Muscle layer of colon (tissue), 2 donors: Measurements from ENCODE around the gene USP40.

ENCODE experiments used
- H3K27ac ChIP-seq: one replicate; pipeline ENCODE4 v1.7.0; 2013; ENCODE audit warnings: low read depth, mild to moderate bottlenecking, low read length, moderate library complexity
- H3K27me3 ChIP-seq, 2 donors: one replicate each; pipeline ENCODE4 v1.7.0; 2013; ENCODE audit warnings: low read length in 2 of 2, mild to moderate bottlenecking in 2 of 2; ENCODE audit not compliant: insufficient read depth in 2 of 2, control insufficient read depth in 1 of 2
- H3K36me3 ChIP-seq: one replicate; pipeline ENCODE4 v1.7.0; 2013; ENCODE audit warnings: mild to moderate bottlenecking, low read length; ENCODE audit not compliant: insufficient read depth
- H3K4me1 ChIP-seq: one replicate; pipeline ENCODE4 v1.7.0; 2013; ENCODE audit warnings: mild to moderate bottlenecking, low read length; ENCODE audit not compliant: insufficient read depth
- H3K4me3 ChIP-seq, 2 donors: one replicate each; pipeline ENCODE4 v1.7.0; 2013; ENCODE audit warnings: low read length in 2 of 2, low read depth in 1 of 2, mild to moderate bottlenecking in 1 of 2, moderate library complexity in 1 of 2
- H3K9ac ChIP-seq: one replicate; pipeline ENCODE4 v1.7.0; 2013; ENCODE audit warnings: low read length
- H3K9me3 ChIP-seq: one replicate; pipeline ENCODE4 v1.7.0; 2013; ENCODE audit warnings: mild to moderate bottlenecking, low read length
- donor health status: abdominal sarcoma.
- donor health status: Adenocarcinoma of cecum.

USP40 gene

GRCh38 chr2:233546774-233547173 is 19.8 kb downstream of the USP40 start:
- H3K4me3 ChIP-seq, result no peak overlapping the region
- H3K36me3 ChIP-seq, result peaks cover 60% of the 10 kb centered on the region
- H3K4me1 ChIP-seq, result no peaks in the 10 kb centered on the region

GRCh38 chr2:233546101-233546500 is 20.5 kb downstream of the USP40 start:
- Histone ChIP-seq H3K9me3 (no peaks in the 10 kb centered on the region), H3K27me3 (no peaks in the 10 kb centered on the region), H3K4me3 (no peak overlapping the region), H3K27ac (no peak overlapping the region), H3K9ac (no peak overlapping the region), H3K4me1 (no peaks in the 10 kb centered on the region), H3K36me3 (peaks cover 53% of the 10 kb centered on the region)

More at GRCh38 chr2:233546774-233547173, 19.8 kb downstream of the USP40 start:
- H3K9me3 ChIP-seq, result no peaks in the 10 kb centered on the region
- no peak overlapping the region for H3K27ac ChIP-seq
- H3K27me3 ChIP-seq, result no peaks in the 10 kb centered on the region
- no peak overlapping the region for H3K9ac ChIP-seq

GRCh38 chr2:233544200-233544610 is 22.4 kb downstream of the USP40 start:
- Histone ChIP-seq H3K4me1 (no peaks in the 10 kb centered on the region), H3K27ac (no peak overlapping the region), H3K9ac (no peak overlapping the region), H3K36me3 (peaks cover 58% of the 10 kb centered on the region), H3K9me3 (no peaks in the 10 kb centered on the region), H3K27me3 (no peaks in the 10 kb centered on the region), H3K4me3 (no peak overlapping the region)

GRCh38 chr2:233542507-233542906 is 24.1 kb downstream of the USP40 start:
- H3K27ac ChIP-seq, result no peak overlapping the region
- no peak overlapping the region for H3K9ac ChIP-seq
- no peak overlapping the region for H3K4me3 ChIP-seq
- no peaks in the 10 kb centered on the region for H3K27me3 ChIP-seq
- no peaks in the 10 kb centered on the region for H3K4me1 ChIP-seq
- no peaks in the 10 kb centered on the region for H3K9me3 ChIP-seq
- H3K36me3 ChIP-seq, result peaks cover 47% of the 10 kb centered on the region

- Histone ChIP-seq H3K4me1 (no peaks in the 10 kb centered on the region), H3K9me3 (no peaks in the 10 kb centered on the region), H3K27me3 (no peaks in the 10 kb centered on the region), H3K36me3 (peaks cover 28% of the 10 kb centered on the region), H3K9ac (no peak overlapping the region), H3K4me3 (no peak overlapping the region), H3K27ac (no peak overlapping the region)
Observed at GRCh38 chr2:233538741-233539140, 27.8 kb downstream of the USP40 start.

GRCh38 chr2:233535271-233535670 is 31.3 kb downstream of the USP40 start:
- peaks cover 28% of the 10 kb centered on the region for H3K36me3 ChIP-seq
- no peak overlapping the region for H3K4me3 ChIP-seq
- no peak overlapping the region for H3K9ac ChIP-seq
- no peaks in the 10 kb centered on the region for H3K9me3 ChIP-seq
- no peak overlapping the region for H3K27ac ChIP-seq
- H3K27me3 ChIP-seq, result no peaks in the 10 kb centered on the region
- H3K4me1 ChIP-seq, result no peaks in the 10 kb centered on the region

- Histone ChIP-seq H3K4me1 (no peaks in the 10 kb centered on the region), H3K9me3 (no peaks in the 10 kb centered on the region), H3K9ac (no peak overlapping the region), H3K27me3 (no peaks in the 10 kb centered on the region), H3K4me3 (no peak overlapping the region), H3K27ac (no peak overlapping the region), H3K36me3 (peaks cover 29% of the 10 kb centered on the region)
Observed at GRCh38 chr2:233532971-233533370, 33.6 kb downstream of the USP40 start.

- no peak overlapping the region for H3K4me3 ChIP-seq
- no peak overlapping the region for H3K27ac ChIP-seq
- peaks cover 29% of the 10 kb centered on the region for H3K36me3 ChIP-seq
- H3K9me3 ChIP-seq, result no peaks in the 10 kb centered on the region
- no peaks in the 10 kb centered on the region for H3K27me3 ChIP-seq
- H3K9ac ChIP-seq, result no peak overlapping the region
- no peaks in the 10 kb centered on the region for H3K4me1 ChIP-seq
Observed at GRCh38 chr2:233531955-233532354, 34.6 kb downstream of the USP40 start.

GRCh38 chr2:233530381-233530780 is 36.2 kb downstream of the USP40 start:
- peaks cover 38% of the 10 kb centered on the region for H3K36me3 ChIP-seq
- H3K9me3 ChIP-seq, result no peaks in the 10 kb centered on the region
- H3K27me3 ChIP-seq, result no peaks in the 10 kb centered on the region
- no peak overlapping the region for H3K27ac ChIP-seq
- no peaks in the 10 kb centered on the region for H3K4me1 ChIP-seq
- no peak overlapping the region for H3K9ac ChIP-seq
- no peak overlapping the region for H3K4me3 ChIP-seq

GRCh38 chr2:233528182-233528581 is 38.4 kb downstream of the USP40 start:
- H3K9me3 ChIP-seq, result no peaks in the 10 kb centered on the region
- H3K4me1 ChIP-seq, result no peaks in the 10 kb centered on the region
- H3K36me3 ChIP-seq, result peaks cover 43% of the 10 kb centered on the region
- no peaks in the 10 kb centered on the region for H3K27me3 ChIP-seq
- no peak overlapping the region for H3K27ac ChIP-seq
- no peak overlapping the region for H3K4me3 ChIP-seq
- H3K9ac ChIP-seq, result no peak overlapping the region

- H3K27me3 ChIP-seq, result no peaks in the 10 kb centered on the region
- H3K9ac ChIP-seq, result no peak overlapping the region
- no peaks in the 10 kb centered on the region for H3K4me1 ChIP-seq
- no peak overlapping the region for H3K27ac ChIP-seq
- H3K9me3 ChIP-seq, result no peaks in the 10 kb centered on the region
- peaks cover 46% of the 10 kb centered on the region for H3K36me3 ChIP-seq
- H3K4me3 ChIP-seq, result no peak overlapping the region
Observed at GRCh38 chr2:233525791-233526190, 40.8 kb downstream of the USP40 start.

- Histone ChIP-seq H3K27me3 (no peaks in the 10 kb centered on the region), H3K27ac (no peak overlapping the region), H3K9ac (no peak overlapping the region)
Observed at GRCh38 chr2:233519787-233520611, 46.6 kb downstream of the USP40 start.

More at GRCh38 chr2:233519787-233520611, 46.6 kb downstream of the USP40 start:
- no peaks in the 10 kb centered on the region for H3K4me1 ChIP-seq
- peaks cover 44% of the 10 kb centered on the region for H3K36me3 ChIP-seq
- no peaks in the 10 kb centered on the region for H3K9me3 ChIP-seq
- H3K4me3 ChIP-seq, result no peak overlapping the region
